ENCODE data around the gene RIOX2.

Gene RIOX2

GRCh38 chr3:97974996-97975395 is 2.8 kb upstream of the RIOX2 start:
- DNase-seq (ENCODE audit: insufficient read length, low spot score), result no peak
- FAIRE-seq, result no peak
- no peak for TF ChIP-seq POLR2A (IDR thresholded peaks at IDR 0.05; ENCODE audit: low read depth, low read length)

DNA sequence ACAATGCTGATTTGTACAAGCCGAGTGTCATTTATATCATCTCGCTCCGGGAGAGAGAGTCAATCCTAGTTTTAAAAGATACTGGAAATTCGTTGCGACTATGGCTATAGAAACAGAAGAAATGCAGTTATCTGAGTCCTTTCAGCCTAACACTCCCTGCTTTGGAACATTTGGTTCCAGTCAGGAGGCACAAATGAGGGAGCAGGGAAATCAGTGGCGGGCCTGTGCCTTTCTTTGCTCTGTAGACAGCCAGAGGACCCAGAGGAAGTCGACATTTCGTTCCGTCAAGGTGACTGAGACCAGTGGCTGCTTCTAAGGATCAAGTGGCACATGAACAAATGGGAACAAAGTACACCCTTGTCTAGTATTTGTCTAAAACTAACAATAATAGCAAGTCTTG is 745 bp upstream of the RIOX2 start:
- DNase-seq (ENCODE audit: insufficient read length, low spot score), result no peak
- FAIRE-seq, result no peak
- no peak for TF ChIP-seq POLR2A (IDR thresholded peaks at IDR 0.05; ENCODE audit: low read depth, low read length)

GRCh38 chr3:97970956-97971620 is 1.1 kb downstream of the RIOX2 start:
- TF ChIP-seq POLR2A (IDR thresholded peaks at IDR 0.05; ENCODE audit: low read depth, low read length), result no peak
- DNase-seq (ENCODE audit: insufficient read length, low spot score), result no peak
- no peak for FAIRE-seq

- no peak for FAIRE-seq
- no peak for TF ChIP-seq POLR2A (IDR thresholded peaks at IDR 0.05; ENCODE audit: low read depth, low read length)
- no peak for DNase-seq (ENCODE audit: insufficient read length, low spot score)
Measured at GRCh38 chr3:97970156-97970555, 2.1 kb downstream of the RIOX2 start.

- DNase-seq (ENCODE audit: insufficient read length, low spot score) (no peak), FAIRE-seq (no peak)
- no peak for TF ChIP-seq POLR2A (IDR thresholded peaks at IDR 0.05; ENCODE audit: low read depth, low read length)
Measured at GRCh38 chr3:97969541-97969940, 2.7 kb downstream of the RIOX2 start.

DNA sequence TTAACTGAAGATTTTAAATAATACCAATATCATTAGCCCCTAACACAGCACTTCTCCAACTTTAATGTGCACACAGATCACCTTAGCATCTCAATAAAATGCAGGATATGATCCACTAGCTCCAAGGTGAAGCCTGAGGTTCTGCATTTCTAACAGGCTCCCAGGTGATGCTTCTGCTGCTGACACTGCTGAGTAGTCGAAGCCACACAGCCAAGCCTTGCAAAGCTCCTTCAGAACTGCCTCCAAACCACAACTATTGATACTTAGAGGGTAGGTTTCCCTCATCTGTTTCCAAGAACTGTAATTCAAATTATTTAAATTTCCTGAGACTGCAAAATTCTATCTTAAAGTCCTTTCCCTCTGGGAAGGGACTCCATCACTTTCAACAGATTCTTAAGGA is 3.9 kb downstream of the RIOX2 start:
- no peak for DNase-seq (ENCODE audit: insufficient read length, low spot score)
- no peak for TF ChIP-seq POLR2A (IDR thresholded peaks at IDR 0.05; ENCODE audit: low read depth, low read length)
- FAIRE-seq, result no peak

- TF ChIP-seq POLR2A (IDR thresholded peaks at IDR 0.05; ENCODE audit: low read depth, low read length), result no peak
- DNase-seq (ENCODE audit: insufficient read length, low spot score), result no peak
- no peak for FAIRE-seq
Measured at GRCh38 chr3:97967966-97968365, 4.3 kb downstream of the RIOX2 start.

DNA sequence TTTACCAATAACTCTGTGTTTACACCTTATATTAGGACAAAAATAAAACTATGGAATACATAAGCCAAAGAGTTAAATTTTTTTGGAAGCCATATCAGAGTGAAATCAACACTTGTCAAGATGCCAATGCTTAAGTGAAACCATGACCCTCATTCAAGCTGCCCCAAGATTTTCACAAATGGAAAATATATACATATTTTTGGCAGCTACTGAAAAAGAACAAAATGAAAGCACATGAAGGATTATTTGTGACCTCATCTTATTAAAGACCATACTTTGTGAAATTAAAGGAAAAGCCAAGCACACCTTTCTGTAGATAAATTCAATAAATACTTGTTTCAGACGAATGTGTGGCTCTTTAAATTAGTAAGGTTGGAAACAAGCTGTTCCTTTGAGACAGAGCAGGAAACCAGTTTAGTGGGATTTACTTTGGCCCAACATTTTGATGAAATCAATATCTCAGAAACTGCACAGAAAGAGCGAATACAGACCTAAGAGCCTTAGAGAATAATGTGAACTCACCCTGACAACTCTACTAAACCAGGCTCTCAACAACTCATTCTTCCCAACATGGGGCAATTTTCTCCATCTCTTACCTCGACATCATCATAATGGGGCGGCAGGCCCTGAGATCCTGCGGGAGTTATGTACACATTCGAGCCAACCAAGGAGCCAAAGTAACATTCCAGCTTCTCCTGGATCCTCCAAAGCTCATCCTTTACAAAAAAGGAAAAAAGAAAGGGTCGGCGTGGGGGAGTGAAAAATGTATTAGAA is 11.1 kb downstream of the RIOX2 start:
- FAIRE-seq, result no peak
- TF ChIP-seq POLR2A (IDR thresholded peaks at IDR 0.05; ENCODE audit: low read depth, low read length), result no peak
- DNase-seq (ENCODE audit: insufficient read length, low spot score), result no peak

- no peak for FAIRE-seq
- no peak for DNase-seq (ENCODE audit: insufficient read length, low spot score)
- TF ChIP-seq POLR2A (IDR thresholded peaks at IDR 0.05; ENCODE audit: low read depth, low read length), result no peak
Measured at GRCh38 chr3:97960551-97960950, 11.7 kb downstream of the RIOX2 start.

- DNase-seq (ENCODE audit: insufficient read length, low spot score) (no peak), FAIRE-seq (no peak)
- no peak for TF ChIP-seq POLR2A (IDR thresholded peaks at IDR 0.05; ENCODE audit: low read depth, low read length)
Measured at GRCh38 chr3:97959872-97960271, 12.4 kb downstream of the RIOX2 start.

- TF ChIP-seq POLR2A (IDR thresholded peaks at IDR 0.05; ENCODE audit: low read depth, low read length), result no peak
- no peak for FAIRE-seq
- no peak for DNase-seq (ENCODE audit: insufficient read length, low spot score)
Measured at GRCh38 chr3:97958796-97959195, 13.4 kb downstream of the RIOX2 start.

- TF ChIP-seq POLR2A (IDR thresholded peaks at IDR 0.05; ENCODE audit: low read depth, low read length), result no peak
- DNase-seq (ENCODE audit: insufficient read length, low spot score) (no peak), FAIRE-seq (no peak)
Measured at GRCh38 chr3:97958396-97958795, 13.8 kb downstream of the RIOX2 start.

- FAIRE-seq (no peak), DNase-seq (ENCODE audit: insufficient read length, low spot score) (no peak)
- TF ChIP-seq POLR2A (IDR thresholded peaks at IDR 0.05; ENCODE audit: low read depth, low read length), result no peak
Measured at GRCh38 chr3:97957617-97958311, 14.5 kb downstream of the RIOX2 start.

DNA sequence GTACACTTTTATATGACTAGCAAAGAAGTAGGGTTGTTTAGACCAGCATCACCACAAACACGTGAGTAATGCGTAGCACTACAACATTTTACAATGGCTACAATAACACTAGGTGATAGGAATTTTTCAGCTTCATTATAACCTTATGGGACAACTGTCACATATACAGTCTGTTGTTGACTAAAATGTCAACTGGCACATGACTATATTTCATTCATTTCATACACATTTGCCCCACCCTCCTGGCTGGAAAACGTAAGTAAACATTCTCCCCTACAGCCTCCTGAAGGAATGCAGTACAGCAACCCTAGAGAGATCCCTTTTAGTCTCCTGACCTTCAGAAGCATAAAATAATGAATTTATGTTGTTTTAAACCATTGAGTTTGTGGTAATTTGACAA is 16.2 kb downstream of the RIOX2 start:
- DNase-seq (ENCODE audit: insufficient read length, low spot score) (no peak), FAIRE-seq (no peak)
- TF ChIP-seq POLR2A (IDR thresholded peaks at IDR 0.05; ENCODE audit: low read depth, low read length), result no peak
